Ureter (tissue), 1 donor: Measurements from ENCODE around the gene ZNF326. TPM values are rescaled to one million over a fixed set of nuclear protein-coding genes. Genes with fewer than 3 reads are reported as not detected.

Source experiments
- DNase-seq: peaks from one replicate; pipeline ENCODE4 v3.0.0-alpha.2; 2020; ENCODE audit warnings: low spot score
- total RNA-seq: library from RNA; stranded (reverse); gene quantifications from one replicate; pipeline ENCODE4 v1.2.4, GENCODE V29; 2023
- donor health status: DM: yes; HTN: yes; CAD: no.

Gene ZNF326
- total RNA-seq, 1 donor from 2014 or later: 32.7 TPM

DNA sequence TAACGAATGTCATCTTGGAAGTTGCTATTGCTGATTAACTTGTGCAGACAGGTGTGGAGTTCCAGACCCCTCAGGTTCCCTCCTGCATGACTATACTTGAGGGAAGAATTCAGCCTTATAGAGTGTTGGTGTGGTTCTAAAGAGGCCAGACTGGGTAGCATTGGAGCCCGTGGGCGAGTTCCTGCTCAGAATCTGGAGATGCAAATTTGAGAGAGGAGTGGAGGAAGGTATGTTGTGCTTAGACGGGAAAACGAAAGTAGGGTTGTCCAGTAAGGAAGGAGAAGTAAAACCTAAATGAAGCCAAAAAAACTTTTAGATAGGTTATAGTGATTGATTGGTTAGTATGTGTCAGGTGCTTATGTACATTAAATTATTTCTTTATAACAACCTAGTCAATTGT is 79.2 kb downstream of the ZNF326 start:
- no peak for DNase-seq

GRCh38 chr1:90074566-90074965 is 79.7 kb downstream of the ZNF326 start:
- no peak for DNase-seq

DNA sequence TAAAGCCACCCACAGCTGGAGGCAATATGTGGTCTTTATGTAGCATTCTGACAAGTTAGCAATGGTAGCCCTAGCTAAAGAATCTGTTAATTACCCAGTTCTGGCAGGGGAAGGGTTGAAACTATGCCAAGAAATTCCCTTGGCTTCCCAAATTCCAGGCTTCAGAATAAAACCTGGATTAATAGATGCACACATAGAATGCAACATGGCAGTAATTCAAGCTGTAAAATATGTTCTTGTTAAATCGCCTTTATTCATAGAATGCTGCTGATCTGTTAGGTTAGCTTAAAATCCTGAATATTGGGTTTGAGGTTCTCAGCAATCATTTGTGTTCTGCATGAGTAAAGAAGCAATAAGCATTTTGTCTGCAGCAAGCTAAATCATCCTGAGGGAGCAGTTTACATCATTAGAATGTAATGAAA is 80.1 kb downstream of the ZNF326 start:
- DNase-seq: no peak

DNA sequence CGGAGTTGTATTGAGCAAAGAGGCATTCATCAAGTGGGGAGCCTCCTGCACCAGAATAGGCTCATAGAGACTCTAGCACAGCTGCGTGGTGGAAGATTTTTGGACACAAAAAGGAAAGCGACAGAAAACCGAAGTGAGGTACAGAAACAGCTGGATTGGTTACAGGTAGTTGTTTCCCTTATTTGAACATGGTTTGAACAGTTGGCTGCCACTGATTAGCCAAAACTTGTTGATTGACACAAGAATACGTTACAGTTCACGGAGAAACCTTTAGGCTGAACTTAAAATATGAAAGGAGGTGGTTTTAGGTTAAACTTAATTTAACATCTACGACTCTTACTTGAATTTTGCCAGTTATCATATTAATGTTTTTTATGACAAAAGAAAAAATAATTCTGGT is 89.1 kb downstream of the ZNF326 start:
- DNase-seq: no peak

Other genes with a start within 250 kb of the ZNF326 start
- 17.8 TPM for gene LRRC8D, start 174.1 kb upstream of the ZNF326 start, total RNA-seq